Osteocyte (in vitro differentiated cells): ENCODE results near the gene PRRC2B. TPM values are rescaled to one million over a fixed set of nuclear protein-coding genes. Genes with fewer than 3 reads are reported as not detected.
"Not testable (repeated sequence)": the region's sequence is repeated elsewhere in the genome, so short reads cannot be mapped to it uniquely, and the experiment has no call there.

ENCODE experiments used
- DNase-seq: peaks from one replicate; pipeline ENCODE4 v3.0.0; 2021; ENCODE audit warnings: mixed read lengths; ENCODE audit not compliant: unreplicated experiment; ENCODE audit errors: extremely low spot score
- H3K27ac Mint-ChIP-seq: one replicate; pipeline ENCODE4 v1.8.0; 2021; ENCODE audit warnings: mild to moderate bottlenecking, mixed read lengths; ENCODE audit not compliant: unreplicated experiment
- H3K27me3 Mint-ChIP-seq: one replicate; pipeline ENCODE4 v1.8.0; 2021; ENCODE audit warnings: mixed read lengths; ENCODE audit not compliant: unreplicated experiment
- H3K36me3 Mint-ChIP-seq: one replicate; pipeline ENCODE4 v1.8.0; 2021; ENCODE audit warnings: mixed read lengths; ENCODE audit not compliant: unreplicated experiment
- H3K4me1 Mint-ChIP-seq: one replicate; pipeline ENCODE4 v1.8.0; 2021; ENCODE audit warnings: mixed read lengths; ENCODE audit not compliant: unreplicated experiment
- H3K4me3 Mint-ChIP-seq: one replicate; pipeline ENCODE4 v1.8.0; 2021; ENCODE audit warnings: mild to moderate bottlenecking, moderate library complexity, mixed read lengths; ENCODE audit not compliant: unreplicated experiment
- H3K9me3 Mint-ChIP-seq: one replicate; pipeline ENCODE4 v1.8.0; 2021; ENCODE audit warnings: mixed read lengths; ENCODE audit not compliant: unreplicated experiment
- total RNA-seq: library from RNA; stranded (reverse); gene quantifications from 2 replicates; pipeline ENCODE4 v1.2.1, GENCODE V29; 2021
- TF ChIP-seq, protein P1 (sequence below): fragments of 200-600 bp; sonication (generic); IDR thresholded peaks from 2 replicates; pipeline ENCODE4 v1.5.0; 2021; ENCODE audit warnings: antibody characterized with exemption, mild to moderate bottlenecking, moderate library complexity

The PRRC2B gene
- total RNA-seq, 1 donor from 2014 or later, result 290 TPM

DNA sequence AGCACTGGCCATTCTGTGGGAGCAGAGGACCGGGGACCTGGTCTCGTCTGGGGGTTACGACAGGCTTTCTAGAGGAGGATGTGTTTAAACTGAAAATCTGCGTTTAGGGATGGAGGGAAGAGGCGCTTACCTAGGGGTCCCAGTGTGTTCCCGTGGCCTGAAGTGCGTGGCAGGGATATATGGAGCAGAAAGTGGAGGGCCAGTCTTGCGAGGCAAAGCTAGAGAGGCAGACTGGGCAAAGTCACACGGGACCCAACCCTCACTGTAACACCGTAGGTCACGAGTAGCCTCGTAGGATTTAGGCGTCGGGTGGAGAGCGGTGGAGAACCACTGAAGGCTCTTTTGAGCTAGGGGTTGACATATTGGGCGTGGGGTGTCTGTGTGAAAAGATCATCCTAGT, 76.1 kb downstream of the PRRC2B start:
- Mint-ChIP-seq H3K9me3 (no peaks in the 10 kb centered on the region), H3K27me3 (no peaks in the 10 kb centered on the region), H3K36me3 (peaks cover 67% of the 10 kb centered on the region), H3K27ac (no peak overlapping the region), H3K4me3 (no peak overlapping the region), H3K4me1 (no peaks in the 10 kb centered on the region)
- TF ChIP-seq, protein P1, sequence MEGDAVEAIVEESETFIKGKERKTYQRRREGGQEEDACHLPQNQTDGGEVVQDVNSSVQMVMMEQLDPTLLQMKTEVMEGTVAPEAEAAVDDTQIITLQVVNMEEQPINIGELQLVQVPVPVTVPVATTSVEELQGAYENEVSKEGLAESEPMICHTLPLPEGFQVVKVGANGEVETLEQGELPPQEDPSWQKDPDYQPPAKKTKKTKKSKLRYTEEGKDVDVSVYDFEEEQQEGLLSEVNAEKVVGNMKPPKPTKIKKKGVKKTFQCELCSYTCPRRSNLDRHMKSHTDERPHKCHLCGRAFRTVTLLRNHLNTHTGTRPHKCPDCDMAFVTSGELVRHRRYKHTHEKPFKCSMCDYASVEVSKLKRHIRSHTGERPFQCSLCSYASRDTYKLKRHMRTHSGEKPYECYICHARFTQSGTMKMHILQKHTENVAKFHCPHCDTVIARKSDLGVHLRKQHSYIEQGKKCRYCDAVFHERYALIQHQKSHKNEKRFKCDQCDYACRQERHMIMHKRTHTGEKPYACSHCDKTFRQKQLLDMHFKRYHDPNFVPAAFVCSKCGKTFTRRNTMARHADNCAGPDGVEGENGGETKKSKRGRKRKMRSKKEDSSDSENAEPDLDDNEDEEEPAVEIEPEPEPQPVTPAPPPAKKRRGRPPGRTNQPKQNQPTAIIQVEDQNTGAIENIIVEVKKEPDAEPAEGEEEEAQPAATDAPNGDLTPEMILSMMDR, result no peak
- no peak for DNase-seq

DNA sequence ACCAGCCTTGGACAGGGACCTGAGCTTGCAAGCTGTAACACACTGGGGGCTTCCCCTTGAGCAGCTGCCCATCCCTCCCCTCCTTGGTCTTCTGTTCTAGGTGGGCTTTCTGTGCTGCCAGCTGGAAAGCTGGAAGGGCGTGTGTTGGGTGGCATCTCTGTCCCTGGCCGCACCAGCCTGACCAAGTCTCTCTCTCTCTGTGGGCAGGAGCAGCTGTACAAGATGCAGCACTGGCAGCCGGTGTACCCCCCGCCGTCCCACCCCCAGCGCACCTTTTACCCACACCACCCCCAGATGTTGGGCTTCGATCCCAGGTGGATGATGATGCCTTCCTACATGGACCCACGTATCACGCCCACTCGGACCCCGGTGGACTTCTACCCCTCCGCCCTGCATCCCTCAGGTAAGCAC, 76.7 kb downstream of the PRRC2B start:
- Mint-ChIP-seq H3K4me1 (no peaks in the 10 kb centered on the region), H3K36me3 (peaks cover 64% of the 10 kb centered on the region), H3K27me3 (no peaks in the 10 kb centered on the region), H3K27ac (no peak overlapping the region), H3K4me3 (no peak overlapping the region), H3K9me3 (no peaks in the 10 kb centered on the region)
- no peak for DNase-seq
- TF ChIP-seq, protein P1, result no peak

DNA sequence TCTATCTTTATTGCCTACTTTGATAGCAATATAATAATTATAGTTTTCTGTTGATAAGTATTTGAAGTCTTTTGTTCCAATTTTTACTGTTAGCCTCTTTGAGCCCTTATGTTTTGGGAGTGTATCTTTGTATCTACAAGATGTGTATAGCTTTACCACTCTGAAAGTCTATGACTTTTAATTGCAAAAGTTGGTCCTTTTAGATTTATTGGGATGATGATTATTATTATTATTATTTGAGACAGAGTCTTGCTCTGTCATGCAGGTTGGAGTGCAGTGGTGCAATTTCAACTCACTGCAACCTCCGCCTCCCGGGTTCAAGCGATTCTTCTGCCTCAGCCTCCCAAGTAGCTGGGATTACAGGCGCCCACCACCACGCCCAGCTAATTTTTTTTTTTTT, 78.2 kb downstream of the PRRC2B start:
- not testable (repeated sequence) for H3K4me3 Mint-ChIP-seq, H3K27ac Mint-ChIP-seq, H3K9me3 Mint-ChIP-seq, DNase-seq, H3K27me3 Mint-ChIP-seq, H3K4me1 Mint-ChIP-seq
- H3K36me3 Mint-ChIP-seq, result peaks cover 61% of the 10 kb centered on the region

DNA sequence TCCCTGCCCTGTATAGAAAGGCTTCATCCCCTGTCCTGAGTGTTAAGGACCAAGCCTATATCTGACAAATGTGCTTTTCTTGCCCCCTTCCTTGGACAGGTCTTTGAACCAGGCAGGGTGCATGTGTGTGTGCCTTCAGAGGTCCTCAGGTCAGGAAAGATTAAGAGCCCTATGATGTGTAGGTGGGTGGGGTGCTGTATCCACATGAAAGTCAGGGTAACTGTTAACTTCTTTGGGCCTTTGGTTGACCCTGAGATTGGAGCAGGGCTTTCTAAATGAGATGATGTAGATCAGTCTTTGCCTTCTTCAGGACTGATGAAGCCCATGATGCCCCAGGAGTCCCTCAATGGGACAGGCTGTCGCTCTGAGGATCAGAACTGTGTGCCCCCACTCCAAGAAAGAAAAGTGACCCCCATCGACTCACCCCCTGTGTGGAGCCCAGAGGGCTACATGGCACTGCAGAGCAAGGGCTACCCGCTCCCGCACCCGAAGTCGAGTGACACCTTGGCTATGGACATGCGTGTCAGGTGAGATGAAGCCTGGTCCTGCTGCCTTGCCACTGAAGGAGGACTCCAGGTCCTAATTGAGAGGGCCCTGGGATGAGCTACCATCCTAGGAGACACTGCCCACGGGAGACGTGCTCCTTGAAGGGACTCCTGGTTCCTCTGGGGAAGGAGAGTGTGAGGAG, 79.5 kb downstream of the PRRC2B start:
- DNase-seq, result no peak
- no peaks in the 10 kb centered on the region for H3K27me3 Mint-ChIP-seq
- H3K27ac Mint-ChIP-seq, result no peak overlapping the region
- TF ChIP-seq, protein P1, result no peak
- H3K4me3 Mint-ChIP-seq, result no peak overlapping the region
- H3K9me3 Mint-ChIP-seq, result no peaks in the 10 kb centered on the region
- no peaks in the 10 kb centered on the region for H3K4me1 Mint-ChIP-seq
- H3K36me3 Mint-ChIP-seq, result peaks cover 64% of the 10 kb centered on the region

DNA sequence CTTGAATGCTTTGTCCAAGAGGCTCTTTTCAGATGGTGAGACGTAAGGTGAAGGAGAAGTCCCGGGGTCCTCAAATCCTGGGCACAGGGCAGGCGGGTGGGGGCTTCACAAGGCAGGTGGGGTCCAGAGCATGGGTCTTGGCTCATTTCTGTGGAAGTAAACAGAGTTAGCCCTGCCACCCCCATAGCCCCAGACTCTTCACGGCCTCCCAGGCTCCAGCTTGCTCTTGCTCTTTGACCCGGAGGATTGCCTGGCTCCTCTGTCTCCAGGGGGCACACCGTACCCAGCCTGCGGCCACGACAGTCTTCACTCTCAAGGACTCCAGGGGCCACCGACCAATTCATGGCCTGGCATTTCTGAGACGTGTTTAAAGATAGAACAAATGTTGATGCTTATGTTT, 80.0 kb downstream of the PRRC2B start:
- Mint-ChIP-seq H3K9me3 (no peaks in the 10 kb centered on the region), H3K27me3 (no peaks in the 10 kb centered on the region), H3K36me3 (peaks cover 64% of the 10 kb centered on the region), H3K4me1 (no peaks in the 10 kb centered on the region), H3K4me3 (no peak overlapping the region), H3K27ac (no peak overlapping the region)
- TF ChIP-seq, protein P1, result no peak
- no peak for DNase-seq
